ENCODE measurements around the gene LRRC52. TPM values are rescaled to one million over a fixed set of nuclear protein-coding genes. Genes with fewer than 3 reads are reported as not detected.

LRRC52 gene
- polyA plus RNA-seq, 1 of the 3 experiments (the other 2 are of a cell fraction) = not detected

GRCh38 chr1:165494949-165495857 lies 48.6 kb upstream of the LRRC52 start:
- Histone ChIP-seq H4K20me1 (ENCODE audit: insufficient read depth) (no peaks in the 10 kb centered on the region), H3K4me2 (no peak overlapping the region), H3K9ac (no peak overlapping the region), H3K27ac (ENCODE audit: low read depth in 2 of 2, low read length in 1 of 2) (no peak overlapping the region), H2AFZ (ENCODE audit: low read depth) (no peak overlapping the region), H3K4me3 (ENCODE audit: low read depth in 2 of 2, low read length in 1 of 2) (no peak overlapping the region), H3K36me3 (replicated peaks in 1 of 2; ENCODE audit: control insufficient read depth in 1 of 2, insufficient read depth in 2 of 2, low read length in 1 of 2) (no peaks in the 10 kb centered on the region), H3K4me1 (ENCODE audit: control insufficient read depth in 1 of 2, insufficient read depth in 2 of 2, low read depth in 1 of 2, low read length in 1 of 2) (peaks cover 0 to 3% of the 10 kb centered on the region in 2 experiments; a peak in 1 of 4 replicates), H3K9me3 (no peaks in the 10 kb centered on the region), H3K27me3 (ENCODE audit: insufficient read depth) (no peaks in the 10 kb centered on the region), H3F3A (replicated peaks; ENCODE audit: insufficient read depth) (no peaks in the 10 kb centered on the region), H3K79me2 (ENCODE audit: insufficient read depth) (no peaks in the 10 kb centered on the region), H3K9me2 (no peaks in the 10 kb centered on the region)
- TF ChIP-seq FOXM1 (IDR thresholded peaks at IDR 0.05; ENCODE audit: low read depth) (no peak), TEAD4 (IDR thresholded peaks at IDR 0.05; ENCODE audit: borderline replicate concordance, insufficient read depth) (no peak), MEF2A (IDR thresholded peaks at IDR 0.05; ENCODE audit: borderline replicate concordance, low read depth) (no peak), FOXJ3 (CRISPR knock-in tag; IDR thresholded peaks at IDR 0.05) (no peak), GATA2 (CRISPR knock-in tag; IDR thresholded peaks at IDR 0.05) (no peak), REST (IDR thresholded peaks at IDR 0.05; ENCODE audit: low read depth, low read length) (no peak), MXI1 (IDR thresholded peaks at IDR 0.05; ENCODE audit: low read depth, low read length) (no peak), CHD2 (IDR thresholded peaks at IDR 0.05; ENCODE audit: low read length, partially characterized antibody) (no peak)
- TF ChIP-seq, protein P1, sequence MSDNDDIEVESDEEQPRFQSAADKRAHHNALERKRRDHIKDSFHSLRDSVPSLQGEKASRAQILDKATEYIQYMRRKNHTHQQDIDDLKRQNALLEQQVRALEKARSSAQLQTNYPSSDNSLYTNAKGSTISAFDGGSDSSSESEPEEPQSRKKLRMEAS (IDR thresholded peaks at IDR 0.05; ENCODE audit: low read depth) = no peak
- ChIA-PET POLR2A (no interaction called here), CTCF (interaction anchor here (0.6 kb wide), 1 partner anchor 42 kb away, joined by 3 read pairs; no protein-coding TSS in a partner anchor)
- 14% methylated on average over 5 of the region's 5 CpGs for WGBS (ENCODE audit: low lambda C conversion rate)
- DNase-seq = no peak

DNA sequence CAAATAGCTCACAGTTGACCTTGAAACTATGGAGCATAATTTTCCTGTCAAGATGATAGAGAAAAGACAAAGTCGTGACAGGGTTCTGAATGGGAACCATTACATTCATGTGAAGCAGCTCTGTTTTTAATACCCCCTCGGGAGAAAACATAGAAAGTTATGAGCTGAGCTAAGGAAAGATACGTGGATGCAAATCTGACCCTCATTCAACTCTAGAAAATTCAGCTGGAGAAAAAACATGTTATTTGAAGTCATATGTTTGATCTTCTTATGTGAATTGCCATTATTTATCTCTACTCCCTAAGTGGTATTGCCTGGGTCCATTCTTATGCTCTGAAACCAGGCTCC lies 48.0 kb upstream of the LRRC52 start:
- no peaks in the 10 kb centered on the region for H3K9me2 ChIP-seq
- no peaks in the 10 kb centered on the region for H3K27me3 ChIP-seq (ENCODE audit: insufficient read depth)
- no peak overlapping the region for H3K27ac ChIP-seq (ENCODE audit: low read depth in 2 of 2, low read length in 1 of 2)
- H2AFZ ChIP-seq (ENCODE audit: low read depth) = no peak overlapping the region
- WGBS (ENCODE audit: low lambda C conversion rate) = 16% methylated on average over 3 of the region's 3 CpGs
- CTCF ChIA-PET = interaction anchor here (0.6 kb wide), 1 partner anchor 41 kb away, joined by 3 read pairs; no protein-coding TSS in a partner anchor
- no peaks in the 10 kb centered on the region for H4K20me1 ChIP-seq (ENCODE audit: insufficient read depth)
- POLR2A ChIA-PET = no interaction called here
- no peak overlapping the region for H3K9ac ChIP-seq
- H3K79me2 ChIP-seq (ENCODE audit: insufficient read depth) = no peaks in the 10 kb centered on the region
- H3K4me1 ChIP-seq (ENCODE audit: control insufficient read depth in 1 of 2, insufficient read depth in 2 of 2, low read depth in 1 of 2, low read length in 1 of 2) = peaks cover 0 to 3% of the 10 kb centered on the region in 2 experiments; a peak in 1 of 4 replicates
- no peaks in the 10 kb centered on the region for H3F3A ChIP-seq (replicated peaks; ENCODE audit: insufficient read depth)
- no peaks in the 10 kb centered on the region for H3K9me3 ChIP-seq
- DNase-seq = no peak
- no peak overlapping the region for H3K4me2 ChIP-seq
- no peak overlapping the region for H3K4me3 ChIP-seq (ENCODE audit: low read depth in 2 of 2, low read length in 1 of 2)
- no peaks in the 10 kb centered on the region for H3K36me3 ChIP-seq (replicated peaks in 1 of 2; ENCODE audit: control insufficient read depth in 1 of 2, insufficient read depth in 2 of 2, low read length in 1 of 2)
- TF ChIP-seq ELF1 (IDR thresholded peaks at IDR 0.05) = no peak
- TF ChIP-seq, protein P1 (IDR thresholded peaks at IDR 0.05; ENCODE audit: low read depth) = no peak
- no peak for TF ChIP-seq FOXJ3 (CRISPR knock-in tag; IDR thresholded peaks at IDR 0.05)
- no peak for TF ChIP-seq NFIC (IDR thresholded peaks at IDR 0.05; ENCODE audit: borderline replicate concordance)
- TF ChIP-seq TEAD4 (IDR thresholded peaks at IDR 0.05; ENCODE audit: borderline replicate concordance, insufficient read depth) = no peak
- no peak for TF ChIP-seq TCF12 (IDR thresholded peaks at IDR 0.05)
- TF ChIP-seq CTCF (IDR thresholded peaks at IDR 0.05) = no peak
- TF ChIP-seq TAF1 (IDR thresholded peaks at IDR 0.05; ENCODE audit: borderline replicate concordance, low read depth, low read length) = no peak
- no peak for TF ChIP-seq FOSL2 (IDR thresholded peaks at IDR 0.05; ENCODE audit: borderline replicate concordance, low read depth)
- TF ChIP-seq RXRA (IDR thresholded peaks at IDR 0.05; ENCODE audit: borderline replicate concordance, low read depth) = no peak
- TF ChIP-seq USF2 (IDR thresholded peaks at IDR 0.05; ENCODE audit: borderline replicate concordance, low read depth, low read length) = no peak
- no peak for TF ChIP-seq RFX5 (IDR thresholded peaks at IDR 0.05; ENCODE audit: low read length)
- no peak for TF ChIP-seq MEF2A (IDR thresholded peaks at IDR 0.05; ENCODE audit: borderline replicate concordance, low read depth)

Measured in SK-N-SH (cell line).